Hematopoietic multipotent progenitor cell (in vitro differentiated cells): ENCODE measurements around the gene PRELID3B. TPM values are rescaled to one million over a fixed set of nuclear protein-coding genes. Genes with fewer than 3 reads are reported as not detected.

Experiments
- DNase-seq, 3 donors: peaks; one replicate each; pipeline ENCODE4 v3.0.0-alpha.2; 2011 to 2015; ENCODE audit warnings: low read depth in 2 of 3, low spot score in 2 of 3
- total RNA-seq: library from RNA; depleted of rRNA; stranded (reverse); fragments of >200 nt; gene quantifications from one replicate; pipeline ENCODE4 v1.2.3, GENCODE V29; 2012

PRELID3B gene
- total RNA-seq, 1 donor: 21.5 TPM

GRCh38 chr20:59000326-59000725 lies 42.3 kb downstream of the PRELID3B start:
- no peak for DNase-seq

DNA sequence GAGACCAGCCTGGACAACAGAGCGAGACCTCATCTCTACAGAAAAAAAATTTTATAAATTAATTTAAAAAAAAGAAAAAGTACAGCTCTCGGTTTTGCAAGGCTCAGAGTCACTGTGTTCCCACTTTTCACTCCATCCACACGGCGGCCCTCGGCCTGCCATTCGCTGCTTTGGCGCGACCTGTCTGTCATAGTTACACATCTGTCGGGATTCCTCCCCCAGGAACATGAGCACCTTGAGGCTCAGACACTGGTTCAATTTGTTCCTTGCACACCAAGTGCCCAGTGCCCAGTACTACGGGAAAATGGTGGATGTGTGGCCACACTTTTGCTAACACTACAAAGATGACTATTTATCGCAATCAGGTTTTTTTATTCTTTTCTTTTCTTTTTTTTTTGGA lies 43.9 kb downstream of the PRELID3B start:
- no peak for DNase-seq

DNA sequence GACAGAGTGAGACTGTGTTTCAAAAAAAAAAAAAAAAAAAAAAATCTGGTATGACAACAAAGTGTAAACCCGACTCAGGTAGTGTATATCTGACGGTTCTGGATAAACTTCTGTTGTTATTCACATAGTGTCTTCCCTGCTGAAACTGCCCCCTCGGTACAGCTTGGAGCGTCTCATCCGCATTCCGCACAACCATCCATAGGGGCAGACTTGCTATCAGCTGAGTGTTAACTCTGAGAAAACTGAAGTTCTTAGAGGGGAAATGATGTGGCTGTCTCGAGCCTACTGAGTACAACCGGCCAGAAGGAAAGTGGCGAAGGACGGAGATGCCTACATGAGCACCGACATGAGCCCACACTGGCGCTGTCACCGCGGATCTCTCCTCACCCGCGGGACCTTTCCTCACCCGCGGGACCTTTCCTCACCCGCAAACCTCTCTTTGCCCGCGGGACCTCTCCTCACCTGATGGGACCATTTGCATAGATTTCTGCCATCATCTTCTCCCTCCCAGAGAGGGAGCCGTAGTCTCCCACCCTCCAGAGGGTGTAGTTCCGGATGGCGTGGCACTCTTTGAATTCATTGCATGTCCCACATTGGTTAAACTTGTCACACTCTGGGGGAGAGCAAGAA lies 45.3 kb downstream of the PRELID3B start:
- no peak for DNase-seq

GRCh38 chr20:58996226-58996611 lies 46.4 kb downstream of the PRELID3B start:
- no peak for DNase-seq

DNA sequence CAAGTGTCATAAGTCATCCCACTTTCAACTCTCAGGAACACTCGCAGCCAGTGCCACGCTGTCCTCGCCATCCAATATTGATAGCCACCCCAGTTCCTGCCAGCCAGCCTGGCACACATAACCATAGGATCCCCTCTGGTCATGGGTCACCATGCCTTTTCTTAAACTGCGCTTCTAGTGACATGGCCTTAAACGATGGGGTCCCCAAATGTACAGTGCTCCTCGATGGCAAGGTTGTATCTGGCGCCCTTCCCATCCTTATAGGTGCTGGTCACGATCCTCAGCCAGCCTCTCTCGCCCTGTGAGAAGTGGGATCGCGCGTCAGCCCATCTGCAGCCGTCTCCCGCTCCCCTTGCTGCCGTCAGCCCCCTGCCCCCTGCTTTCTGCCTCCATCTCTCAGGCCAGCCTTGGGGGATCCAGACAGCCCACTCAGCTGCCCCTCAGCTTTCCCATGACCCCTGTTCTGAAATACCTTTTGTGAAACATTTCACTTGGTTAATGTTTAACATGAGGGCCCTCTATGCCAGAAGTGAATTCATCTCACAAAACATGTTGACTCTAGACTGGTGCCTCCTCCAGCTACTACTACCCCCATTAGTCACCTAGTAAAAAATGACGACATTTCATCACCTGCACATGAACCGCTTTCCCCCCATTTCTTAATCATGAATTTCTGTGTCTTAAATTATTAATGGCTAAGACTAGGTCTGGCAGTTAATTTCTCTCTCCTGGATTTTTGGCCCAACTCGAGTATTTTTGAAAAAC lies 46.9 kb downstream of the PRELID3B start:
- DNase-seq: no peak

DNA sequence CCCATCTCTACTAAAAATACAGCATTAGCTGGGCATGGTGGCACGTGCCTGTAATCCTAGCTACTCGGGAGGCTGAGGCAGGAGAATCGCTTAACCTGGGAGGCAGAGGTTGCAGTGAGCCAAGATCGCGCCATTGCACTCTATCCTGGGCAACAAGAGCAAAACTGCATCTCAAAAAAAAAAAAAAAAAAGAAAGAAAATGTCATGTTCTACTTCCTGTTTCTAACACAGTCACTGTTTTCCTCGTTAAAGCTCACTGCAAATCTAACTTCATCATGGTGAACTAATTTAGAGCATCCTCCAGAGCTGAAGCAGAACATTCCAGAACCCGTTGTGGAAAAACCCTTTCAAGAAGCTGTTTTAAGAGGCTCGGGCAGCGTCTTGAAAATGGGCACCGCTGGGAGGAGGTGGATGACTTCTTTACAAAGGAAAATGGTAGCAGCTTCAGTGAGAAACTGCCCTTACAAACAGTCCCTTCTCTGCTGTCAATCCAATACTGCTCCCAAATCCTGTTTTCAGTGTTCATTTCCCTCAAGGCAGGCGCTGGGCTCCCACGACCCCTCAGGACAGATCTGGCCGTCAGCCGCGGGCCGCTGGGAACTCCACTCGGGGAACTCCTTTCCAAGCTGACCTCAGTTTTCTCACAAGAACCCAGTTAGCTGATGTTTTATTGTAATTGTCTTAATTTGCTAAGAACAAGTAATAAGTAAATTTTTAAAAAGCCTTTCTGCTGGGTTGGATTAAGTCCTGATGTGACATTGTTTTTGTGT lies 48.0 kb downstream of the PRELID3B start:
- DNase-seq: no peak

- no peak for DNase-seq
Observed at GRCh38 chr20:58993332-58994248, 49.0 kb downstream of the PRELID3B start.

DNA sequence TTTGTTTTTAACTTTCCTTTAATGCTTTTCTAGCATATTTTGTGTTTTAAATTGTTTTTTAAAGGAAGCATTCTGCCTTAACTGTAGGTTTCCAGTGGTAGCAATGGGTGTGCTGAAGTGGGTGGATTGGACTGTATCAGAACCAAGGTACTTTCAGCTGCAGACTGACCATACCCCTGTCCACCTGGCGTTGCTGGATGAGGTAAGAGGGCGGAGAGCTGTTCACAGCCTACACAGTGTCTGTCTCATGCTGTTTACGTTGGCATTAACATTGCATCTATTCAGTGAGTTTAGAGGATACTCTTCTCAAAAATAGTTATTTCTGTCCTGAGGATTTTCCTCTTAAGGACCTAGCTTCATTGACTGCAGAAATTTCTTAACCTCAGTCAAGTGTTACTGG lies 49.7 kb downstream of the PRELID3B start:
- DNase-seq: no peak

- DNase-seq: no peak
Observed at GRCh38 chr20:58991715-58992114, 50.9 kb downstream of the PRELID3B start.

DNA sequence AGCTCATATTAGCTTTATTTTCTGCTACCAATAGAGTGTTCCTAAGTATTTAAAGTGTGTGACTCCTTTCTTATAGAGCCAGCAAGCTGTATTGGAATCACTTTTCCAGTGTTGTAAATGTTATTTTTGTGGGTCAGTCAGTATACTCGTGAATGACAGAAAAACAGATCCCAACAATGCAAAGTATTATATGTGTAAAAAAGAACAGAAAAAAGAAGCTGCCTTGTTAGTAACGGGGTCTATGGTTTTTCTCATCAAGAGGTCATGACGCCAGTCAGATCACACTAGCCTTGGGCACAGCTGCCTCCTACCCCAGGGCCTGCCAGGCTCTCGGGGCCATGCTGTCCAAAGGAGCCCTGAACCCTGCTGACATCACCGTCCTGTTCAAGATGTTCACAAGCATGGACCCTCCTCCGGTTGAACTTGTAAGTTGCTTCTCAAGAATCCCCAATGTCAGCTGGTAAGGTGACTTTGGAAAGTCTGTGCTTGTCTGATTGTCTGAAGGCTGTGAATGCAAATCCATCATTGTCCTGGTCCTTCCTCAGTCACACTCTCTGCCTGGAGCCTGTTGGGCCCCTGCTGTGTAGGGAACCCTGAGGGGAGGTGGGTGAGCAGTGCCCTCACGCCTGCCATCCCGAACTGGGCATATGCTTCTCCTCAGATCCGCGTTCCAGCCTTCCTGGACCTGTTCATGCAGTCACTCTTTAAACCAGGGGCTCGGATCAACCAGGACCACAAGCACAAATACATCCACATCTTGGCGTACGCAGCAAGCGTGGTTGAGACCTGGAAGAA lies 51.7 kb downstream of the PRELID3B start:
- DNase-seq: no peak

GRCh38 chr20:58989196-58989595 lies 53.4 kb downstream of the PRELID3B start:
- no peak for DNase-seq

GRCh38 chr20:58988565-58988882 lies 54.1 kb downstream of the PRELID3B start:
- DNase-seq: no peak

DNA sequence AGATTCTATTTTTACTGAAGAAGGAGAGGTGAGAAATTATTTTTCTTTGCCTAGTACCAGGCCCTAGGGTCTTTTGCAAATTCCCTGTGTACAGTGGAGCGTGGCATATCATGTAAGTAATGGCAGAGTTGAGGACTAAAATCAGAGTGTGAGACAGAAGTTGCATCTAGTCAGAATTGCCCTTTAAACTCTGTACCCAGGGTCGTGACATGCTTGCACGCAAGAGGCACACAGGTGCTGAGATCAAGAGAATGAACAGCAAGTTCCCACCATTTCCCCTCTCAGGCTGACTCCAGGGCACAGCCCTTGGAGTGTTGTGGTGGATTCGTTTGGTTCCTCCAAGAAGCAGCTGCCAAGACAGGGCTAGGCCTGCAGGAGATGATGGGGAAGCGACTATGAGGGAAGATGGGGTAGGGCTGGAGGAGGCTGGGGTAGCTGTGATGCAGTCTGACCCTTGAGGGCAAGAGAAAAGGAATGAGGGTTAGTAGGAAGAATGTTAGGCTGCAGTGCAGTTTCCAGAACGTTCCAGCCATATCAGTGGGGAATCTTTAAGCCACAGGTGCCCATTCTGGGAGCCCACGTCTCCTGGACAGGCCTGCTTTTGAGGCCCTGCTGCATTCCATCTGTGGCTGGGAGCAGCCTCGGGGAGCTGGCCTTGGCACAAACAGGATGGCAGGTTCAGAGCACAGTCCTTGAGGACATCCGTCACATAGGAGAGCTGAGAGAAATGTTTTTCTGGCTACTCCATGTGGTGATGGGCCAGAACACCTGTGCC lies 54.6 kb downstream of the PRELID3B start:
- DNase-seq: no peak

- no peak for DNase-seq
Observed at GRCh38 chr20:58986968-58987517, 55.5 kb downstream of the PRELID3B start.

DNA sequence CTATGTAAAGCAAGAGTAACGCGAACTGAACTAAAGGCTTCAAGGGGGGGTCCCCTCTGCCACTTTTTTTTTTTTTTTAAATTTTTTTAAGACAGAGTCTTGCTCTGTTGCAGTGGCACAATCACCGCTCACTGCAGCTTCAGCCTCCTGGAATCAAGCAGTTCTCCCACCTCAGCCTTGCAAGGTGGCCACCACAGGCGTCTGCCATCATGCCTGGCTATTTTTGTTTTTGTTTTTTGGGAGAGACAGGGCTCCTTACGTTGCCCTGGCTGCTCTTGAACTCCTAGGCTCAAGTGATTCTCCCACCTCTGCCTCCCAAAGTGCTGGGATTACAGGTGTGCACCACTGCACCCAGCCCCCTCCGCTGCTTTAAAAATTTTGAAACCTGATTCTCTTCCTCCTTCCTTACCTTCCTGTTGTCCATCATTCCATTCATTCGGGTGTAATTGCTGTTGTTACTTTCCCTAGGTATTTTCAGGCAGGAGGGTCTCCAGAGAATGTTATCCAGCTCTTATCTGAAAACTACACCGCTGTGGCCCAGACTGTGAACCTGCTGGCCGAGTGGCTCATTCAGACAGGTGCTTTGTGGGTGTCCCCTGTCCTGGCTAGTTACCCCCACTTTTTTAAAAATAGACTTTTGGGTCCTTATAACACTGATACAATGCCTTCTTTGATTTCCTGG lies 56.2 kb downstream of the PRELID3B start:
- no peak for DNase-seq

GRCh38 chr20:58985656-58986055 lies 56.9 kb downstream of the PRELID3B start:
- no peak for DNase-seq

DNA sequence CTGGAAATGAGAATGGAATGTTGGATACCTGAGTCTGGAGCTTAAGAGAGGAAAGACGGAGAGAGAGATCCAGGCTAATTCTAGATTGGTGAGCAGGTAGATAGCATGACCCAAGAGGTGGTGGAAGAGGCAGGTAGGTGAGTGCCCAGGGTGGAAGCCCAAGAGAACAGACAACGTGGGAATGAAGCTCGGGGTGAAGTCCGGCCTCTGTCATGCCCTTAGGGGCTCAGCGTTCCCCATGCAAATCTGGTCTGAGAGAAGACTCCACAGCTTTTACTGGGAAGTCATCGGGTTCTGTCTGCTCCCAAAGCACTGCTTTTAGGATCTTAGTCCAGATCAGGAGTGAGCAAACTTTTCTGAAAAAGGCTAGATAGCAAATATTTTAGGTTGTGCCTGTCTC lies 57.9 kb downstream of the PRELID3B start:
- DNase-seq: no peak
